HG03039 (cell line): ENCODE results near the gene SLC7A9.
"Not testable (repeated sequence)": the region's sequence is repeated elsewhere in the genome, so short reads cannot be mapped to it uniquely, and the experiment has no call there.

ENCODE experiments used
- ATAC-seq: cut with Tn5 transposase; IDR thresholded peaks from one replicate; pipeline ENCODE4 v1.9.1; 2021; ENCODE audit warnings: mild to moderate bottlenecking, moderate library complexity; ENCODE audit not compliant: unreplicated experiment

The SLC7A9 gene

GRCh38 chr19:32802840-32803239, 66.7 kb downstream of the SLC7A9 start:
- no peak for ATAC-seq

DNA sequence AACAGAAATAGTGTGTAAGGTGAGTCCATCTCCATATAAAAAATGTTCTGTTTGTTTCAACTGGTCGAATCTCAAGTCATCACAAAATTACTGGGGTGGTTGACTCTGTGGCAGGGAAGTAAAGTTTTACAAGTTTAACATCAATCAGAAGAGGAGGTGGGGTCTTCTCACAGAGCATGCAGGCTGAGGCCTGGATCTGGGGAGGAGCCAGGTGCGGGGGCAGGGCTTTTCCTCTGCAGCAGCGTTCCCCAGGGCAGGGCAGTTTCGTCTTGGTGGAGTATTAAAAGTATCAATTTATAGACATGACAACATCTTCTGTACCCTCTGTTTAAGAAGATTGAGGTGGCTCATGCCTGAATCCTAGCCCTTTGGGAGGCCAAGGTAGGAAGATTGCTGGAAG, 68.8 kb downstream of the SLC7A9 start:
- ATAC-seq = no peak

- no peak for ATAC-seq
Observed at GRCh38 chr19:32800191-32800590, 69.4 kb downstream of the SLC7A9 start.

DNA sequence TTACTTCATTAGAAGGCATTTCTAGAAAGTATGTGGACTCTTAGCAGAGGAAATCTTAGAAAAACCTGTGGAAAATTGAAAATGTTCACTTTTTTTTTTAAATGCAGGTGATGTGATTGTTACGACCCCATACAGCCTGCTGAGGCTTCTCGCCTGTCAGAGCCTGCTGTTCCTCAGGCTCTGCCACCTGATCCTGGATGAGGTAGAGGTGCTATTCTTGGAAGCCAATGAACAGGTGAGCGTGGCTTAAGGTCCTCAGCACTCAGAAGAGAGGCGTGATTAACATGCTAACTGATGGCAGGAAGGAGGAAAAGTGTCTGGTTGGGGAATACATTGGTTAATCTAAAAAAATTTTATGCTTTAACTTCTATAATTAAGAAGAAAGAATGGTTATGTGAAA, 71.4 kb downstream of the SLC7A9 start:
- ATAC-seq = no peak

DNA sequence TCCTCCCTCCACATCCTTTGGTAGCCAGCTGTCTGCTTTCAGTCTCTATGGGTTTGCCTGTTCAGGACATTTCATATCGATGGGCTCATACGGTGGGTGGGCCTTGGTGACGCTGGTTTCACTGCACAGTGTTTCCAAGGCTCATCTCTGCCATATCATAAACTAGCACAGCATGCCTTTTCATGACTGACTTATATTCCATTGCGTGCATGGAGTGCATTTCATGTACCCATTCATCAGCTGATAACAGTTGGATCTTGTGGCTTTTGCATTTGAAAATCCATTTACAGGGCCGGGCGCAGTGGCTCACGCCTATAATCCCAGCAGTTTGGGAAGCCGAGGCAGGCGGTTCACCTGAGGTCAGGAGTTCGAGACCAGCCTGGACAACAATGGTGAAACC, 80.1 kb downstream of the SLC7A9 start:
- no peak for ATAC-seq

DNA sequence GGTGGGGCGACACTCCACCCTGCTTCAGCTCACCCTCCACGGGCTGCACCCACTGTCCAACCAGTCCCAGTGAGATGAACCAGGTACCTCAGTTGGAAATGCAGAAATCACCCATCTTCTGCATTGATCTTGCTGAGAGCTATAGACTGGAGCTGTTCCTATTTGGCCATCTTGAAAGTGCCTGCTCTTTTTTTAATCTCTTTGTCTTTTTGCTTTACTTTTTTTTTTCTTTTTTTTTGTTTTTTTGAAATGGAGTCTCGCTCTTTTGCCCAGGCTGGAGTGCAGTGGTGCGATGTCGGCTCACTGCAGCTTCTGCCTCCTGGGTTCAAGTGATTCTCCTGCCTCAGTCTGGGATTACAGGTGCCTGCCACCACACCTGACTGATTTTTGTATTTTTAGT, 81.7 kb downstream of the SLC7A9 start:
- ATAC-seq = not testable (repeated sequence)

GRCh38 chr19:32787161-32787813, 82.3 kb downstream of the SLC7A9 start:
- ATAC-seq = not testable (repeated sequence)

- not testable (repeated sequence) for ATAC-seq
Observed at GRCh38 chr19:32782089-32782488, 87.5 kb downstream of the SLC7A9 start.

- ATAC-seq = no peak
Observed at GRCh38 chr19:32781280-32781679, 88.3 kb downstream of the SLC7A9 start.
